ENCODE measurements around the gene HASPIN.

HASPIN gene

DNA sequence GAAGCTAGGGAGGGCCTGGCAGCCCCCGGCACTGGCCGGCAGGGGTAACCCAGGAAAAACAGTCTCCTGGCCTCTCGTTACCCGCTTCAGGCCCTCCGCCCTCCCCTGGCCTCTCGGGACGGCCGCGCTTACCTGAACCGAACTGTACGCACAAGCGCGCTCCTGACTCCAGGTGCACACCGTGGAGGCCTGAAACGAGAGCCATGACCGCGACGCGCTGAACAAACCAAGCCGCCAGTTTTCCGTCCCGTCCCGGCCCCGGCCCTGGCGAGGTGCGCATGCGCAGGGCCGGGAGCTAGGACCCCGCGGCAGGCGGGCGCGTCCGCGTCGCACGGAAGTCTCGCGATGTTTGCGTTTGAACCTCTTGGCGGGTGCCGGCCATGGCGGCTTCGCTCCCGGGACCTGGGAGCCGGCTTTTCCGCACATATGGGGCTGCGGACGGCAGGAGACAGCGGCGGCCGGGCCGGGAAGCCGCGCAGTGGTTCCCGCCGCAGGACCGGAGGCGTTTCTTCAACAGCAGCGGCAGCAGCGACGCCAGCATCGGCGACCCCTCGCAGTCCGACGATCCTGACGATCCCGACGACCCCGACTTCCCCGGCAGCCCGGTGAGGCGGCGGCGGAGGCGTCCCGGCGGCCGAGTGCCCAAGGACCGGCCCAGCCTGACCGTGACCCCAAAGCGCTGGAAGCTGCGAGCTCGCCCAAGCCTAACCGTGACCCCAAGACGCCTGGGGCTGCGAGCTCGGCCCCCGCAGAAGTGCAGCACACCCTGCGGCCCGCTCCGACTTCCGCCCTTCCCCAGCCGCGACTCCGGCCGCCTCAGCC lies at the start of gene HASPIN:
TSS of gene HASPIN (plus strand) at position 348 of the 822 bp plus-strand sequence. CDS start at position 381, 33 bp downstream.
- peak; percentile 100 for DNase-seq (ENCODE audit: low spot score)

DNA sequence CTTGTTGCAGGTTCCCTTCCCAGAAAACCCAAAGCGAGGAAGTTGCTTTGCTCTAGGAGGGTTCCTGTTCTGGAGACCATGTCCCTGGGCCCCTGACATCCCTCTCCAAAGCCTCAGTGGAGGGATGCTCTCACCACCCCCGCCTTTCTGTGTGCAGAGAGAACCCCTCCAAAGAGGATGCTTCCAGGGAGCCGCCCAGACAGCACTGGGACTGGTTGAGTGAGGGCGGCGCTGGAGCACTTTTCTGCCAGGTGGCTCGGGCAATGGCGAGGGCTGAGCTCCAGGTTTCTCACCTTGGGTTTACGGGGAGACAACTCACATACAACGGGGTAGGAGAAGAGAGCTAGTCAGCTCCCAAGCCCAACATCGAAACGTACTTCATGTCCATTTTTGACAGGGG lies 47.8 kb upstream of the HASPIN start:
- no peak for DNase-seq (ENCODE audit: low spot score)

DNA sequence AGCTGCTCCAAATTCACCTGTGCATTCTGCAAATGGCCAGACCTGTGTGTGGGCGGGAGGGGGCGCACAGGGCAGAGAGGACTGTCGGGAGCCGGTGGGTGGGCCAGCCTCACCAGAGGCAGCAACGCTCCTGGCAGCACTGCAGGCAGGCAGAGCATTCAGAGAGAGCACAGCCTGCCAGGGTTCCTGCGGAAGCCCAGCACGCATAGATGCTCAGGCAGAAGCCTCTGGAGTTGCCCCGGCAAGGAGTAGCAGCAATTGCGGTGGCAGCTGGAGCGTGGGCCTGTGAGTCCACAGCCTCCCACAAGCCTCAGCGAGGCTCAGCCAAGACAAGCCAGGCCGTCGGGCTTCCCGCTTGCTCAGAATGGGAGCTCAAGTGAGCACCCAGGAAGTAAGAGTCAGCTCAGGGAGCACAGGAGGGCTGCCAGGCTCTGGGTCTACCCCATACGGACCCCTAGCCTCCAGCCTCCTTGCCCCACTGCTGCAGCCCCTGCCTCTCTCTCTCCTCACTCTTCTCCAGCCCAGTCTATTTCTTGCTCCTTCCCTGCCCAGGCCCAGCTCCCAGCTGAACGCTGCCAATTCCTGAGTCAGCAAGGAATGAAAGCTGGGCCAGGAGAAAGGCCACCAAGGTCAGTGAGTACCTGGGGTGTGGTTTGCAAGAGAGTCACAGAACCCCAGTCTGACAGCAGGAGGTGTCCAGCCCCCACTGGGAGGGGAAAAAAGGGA lies 45.4 kb upstream of the HASPIN start:
- DNase-seq (ENCODE audit: low spot score): peak; percentile 31

GRCh38 chr17:3678821-3679530 lies 44.7 kb upstream of the HASPIN start:
- no peak for DNase-seq (ENCODE audit: low spot score)

DNA sequence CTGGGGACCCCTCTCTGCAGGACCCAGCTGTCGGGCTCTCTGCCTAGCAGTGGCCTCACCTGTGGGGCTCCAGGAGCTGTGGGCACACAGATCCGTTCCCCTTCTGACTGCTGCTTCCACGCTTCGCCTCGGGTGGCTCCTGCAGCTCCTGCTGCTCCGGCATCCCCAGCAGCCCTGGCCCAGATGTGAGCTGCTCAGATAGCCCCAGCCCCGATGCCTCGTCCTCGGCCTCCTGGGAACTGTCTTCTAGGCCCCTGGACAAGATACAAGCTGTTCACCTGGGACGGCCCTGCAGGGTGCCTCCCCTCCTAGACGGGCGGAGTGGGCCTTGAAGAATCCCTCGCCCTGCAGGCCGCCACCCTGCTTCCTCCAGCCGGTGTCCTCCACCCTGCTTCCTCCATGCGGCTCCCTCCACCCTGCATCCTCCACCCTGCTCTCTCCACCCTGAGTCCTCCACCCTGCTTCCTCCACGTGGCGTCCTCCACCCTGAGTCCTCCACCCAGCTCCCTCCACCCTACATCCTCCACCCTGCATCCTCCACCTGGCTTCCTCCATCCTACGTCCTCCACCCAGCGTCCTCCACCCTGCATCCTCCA lies 44.1 kb upstream of the HASPIN start:
- DNase-seq (ENCODE audit: low spot score): no peak

DNA sequence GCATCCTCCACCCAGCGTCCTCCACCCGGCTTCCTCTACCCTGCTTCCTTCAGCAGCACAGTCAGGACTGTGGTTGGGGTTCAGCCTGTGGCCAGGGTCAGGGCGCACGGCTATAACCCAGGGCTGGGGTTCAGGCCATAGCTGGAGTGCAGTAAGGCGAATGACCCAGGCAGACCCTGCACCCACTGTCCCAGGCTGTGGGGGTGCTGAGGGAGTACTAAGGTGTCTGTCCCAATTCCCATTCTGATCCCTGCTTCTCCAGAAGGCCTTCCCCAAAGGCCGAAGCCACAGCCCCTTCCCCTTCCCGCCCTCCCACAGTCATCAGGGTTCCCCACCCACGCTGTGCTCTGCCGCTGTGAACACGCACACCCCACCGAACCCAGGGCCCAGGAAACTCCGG lies 42.6 kb upstream of the HASPIN start:
- DNase-seq (ENCODE audit: low spot score): no peak

DNA sequence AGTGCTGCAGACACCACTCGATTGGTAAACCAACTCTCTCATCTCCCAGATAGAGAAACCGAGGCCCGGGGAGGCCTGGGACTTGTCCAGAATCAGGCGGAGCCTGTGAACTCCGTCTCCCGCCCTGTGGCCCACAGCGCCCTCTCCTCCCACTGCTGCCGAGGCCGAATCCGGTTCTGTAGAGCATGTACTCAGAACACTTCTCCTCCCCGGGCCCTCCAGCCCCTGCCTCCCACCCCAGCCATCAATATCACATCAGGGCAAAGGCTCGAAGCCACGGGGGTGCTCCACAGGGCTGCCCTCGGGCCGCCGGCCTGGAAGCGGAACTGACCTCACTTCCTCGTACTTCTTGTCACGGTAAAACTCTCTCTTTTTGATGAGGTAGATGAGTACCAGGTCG lies 42.1 kb upstream of the HASPIN start:
- no peak for DNase-seq (ENCODE audit: low spot score)

GRCh38 chr17:3682033-3682432 lies 41.7 kb upstream of the HASPIN start:
- DNase-seq (ENCODE audit: low spot score): no peak

DNA sequence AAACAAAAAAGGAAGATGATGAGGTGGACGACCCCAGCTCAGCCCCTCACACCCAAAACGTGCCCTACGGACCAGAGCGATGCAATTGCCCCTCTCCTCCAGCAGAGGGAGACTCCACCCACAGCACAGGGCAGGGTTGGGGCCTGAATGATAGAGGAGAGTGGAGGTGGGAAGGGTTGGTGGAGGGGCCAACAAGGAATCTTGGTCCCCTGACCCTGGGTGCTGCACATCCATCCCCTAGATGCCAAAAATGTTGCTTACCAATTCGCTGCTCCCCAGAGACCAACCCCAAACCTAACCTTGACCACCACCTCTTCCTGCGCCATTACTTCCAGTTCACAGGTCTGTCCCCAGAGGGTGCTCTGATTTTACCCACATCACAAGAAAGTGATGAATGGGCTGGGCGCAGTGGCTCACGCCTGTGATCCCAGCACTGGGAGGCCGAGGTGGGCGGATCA lies 40.6 kb upstream of the HASPIN start:
- DNase-seq (ENCODE audit: low spot score): peak; percentile 84

DNA sequence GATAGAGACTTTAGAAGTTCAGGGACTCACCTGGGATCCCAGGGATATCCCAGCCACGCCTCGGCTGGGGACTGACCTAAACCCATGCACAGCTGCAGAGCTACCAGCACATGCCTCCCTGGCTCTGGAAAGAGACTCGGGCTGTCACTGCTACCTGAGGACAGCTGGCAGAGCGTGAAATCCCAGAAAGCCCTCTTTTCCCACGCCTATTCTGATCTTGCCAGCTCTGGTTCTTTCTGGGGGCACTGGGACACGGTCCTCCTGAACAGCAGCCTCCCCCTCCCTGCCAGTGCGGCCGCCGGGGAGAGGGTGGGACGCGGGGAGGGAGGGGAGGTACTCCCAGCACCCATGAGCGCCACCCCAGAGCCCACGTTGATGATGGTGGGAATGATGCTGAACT lies 38.5 kb upstream of the HASPIN start:
- DNase-seq (ENCODE audit: low spot score): no peak

DNA sequence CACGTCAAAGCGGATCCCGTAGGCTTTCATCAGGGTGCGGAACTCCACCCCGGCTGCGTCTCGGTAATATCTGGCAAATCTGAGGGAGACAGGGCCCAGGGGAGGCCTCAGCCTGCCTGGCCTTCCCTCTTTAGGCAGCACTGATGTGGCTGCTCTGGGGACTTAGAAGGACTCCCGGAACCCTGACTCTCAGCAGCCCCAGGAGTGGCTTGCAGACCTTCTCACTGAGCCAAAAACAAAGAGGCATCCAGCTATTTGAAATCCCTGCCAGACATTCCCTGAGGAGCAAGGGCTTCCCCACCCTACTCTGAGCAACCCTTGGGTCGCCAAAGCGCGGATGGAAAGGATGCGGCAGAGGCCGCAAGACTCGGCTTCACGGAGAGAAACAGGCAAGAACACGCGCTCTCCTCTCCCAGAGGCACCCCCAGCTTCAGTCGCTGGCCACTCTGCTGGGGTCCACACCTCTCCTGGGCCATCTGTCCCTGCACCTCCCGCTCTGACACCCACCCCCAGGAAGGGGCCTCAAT lies 35.6 kb upstream of the HASPIN start:
- peak; percentile 33 for DNase-seq (ENCODE audit: low spot score)

GRCh38 chr17:3688852-3689261 lies 34.8 kb upstream of the HASPIN start:
- no peak for DNase-seq (ENCODE audit: low spot score)

DNA sequence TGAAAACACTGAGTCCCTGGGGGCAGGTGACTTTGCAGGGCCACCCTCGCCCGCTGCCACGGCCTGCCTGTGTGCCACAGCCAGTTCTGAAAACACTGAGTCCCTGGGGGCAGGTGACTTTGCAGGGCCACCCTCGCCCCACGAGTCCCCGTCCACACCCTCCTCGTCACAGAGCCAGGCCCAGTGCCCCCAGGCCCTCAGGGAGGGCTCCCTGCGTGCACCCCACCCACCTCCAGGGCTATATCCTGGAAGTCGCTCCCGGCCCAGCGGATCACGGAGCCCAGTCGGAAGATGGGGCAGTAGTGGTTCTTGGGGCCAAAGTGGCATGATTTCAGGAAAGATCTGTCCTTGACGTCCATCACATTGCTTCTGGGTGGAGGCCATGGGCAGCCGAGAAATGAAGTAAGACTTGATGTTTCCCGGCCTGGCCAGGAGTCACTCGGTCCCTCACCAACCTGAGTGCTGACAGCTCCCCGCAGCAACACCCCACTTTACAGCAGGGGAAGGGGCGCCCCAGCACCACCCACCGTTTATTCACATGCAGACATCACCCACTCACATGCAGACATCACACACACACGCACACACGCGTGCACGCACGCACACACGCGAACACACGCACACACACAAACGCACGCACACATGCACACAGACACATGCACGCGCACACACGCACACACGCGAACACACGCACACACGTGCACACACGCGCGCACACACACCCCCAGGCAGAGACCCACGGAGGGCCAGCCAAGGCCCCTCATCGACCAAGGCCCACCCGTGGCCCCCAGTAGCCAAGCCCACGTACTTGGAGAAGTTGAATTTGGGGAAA lies 34.2 kb upstream of the HASPIN start:
- no peak for DNase-seq (ENCODE audit: low spot score)

- DNase-seq (ENCODE audit: low spot score): no peak
These were observed 33.5 kb upstream of the HASPIN start for GRCh38 chr17:3690094-3690715.

GRCh38 chr17:3691617-3692067 lies 32.1 kb upstream of the HASPIN start:
- no peak for DNase-seq (ENCODE audit: low spot score)

DNA sequence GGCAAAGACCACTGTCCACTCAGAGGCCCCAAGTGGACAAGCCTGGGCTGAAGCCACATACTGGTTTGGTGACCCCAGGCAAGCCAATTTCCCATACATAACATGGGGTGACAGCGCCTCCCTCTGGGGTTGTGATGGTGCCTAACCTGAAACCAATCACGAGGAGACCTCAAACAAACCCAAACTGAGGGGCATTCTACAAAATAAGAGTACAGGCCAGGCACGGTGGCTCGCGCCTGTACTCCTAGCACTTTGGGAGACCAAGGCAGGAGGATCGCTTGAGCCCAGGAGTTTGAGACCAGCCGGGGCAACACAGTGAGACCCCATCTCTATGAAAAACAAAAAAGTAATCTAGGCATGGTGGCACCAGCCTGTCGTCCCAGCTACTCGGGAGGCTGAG lies 31.4 kb upstream of the HASPIN start:
- no peak for DNase-seq (ENCODE audit: low spot score)

DNA sequence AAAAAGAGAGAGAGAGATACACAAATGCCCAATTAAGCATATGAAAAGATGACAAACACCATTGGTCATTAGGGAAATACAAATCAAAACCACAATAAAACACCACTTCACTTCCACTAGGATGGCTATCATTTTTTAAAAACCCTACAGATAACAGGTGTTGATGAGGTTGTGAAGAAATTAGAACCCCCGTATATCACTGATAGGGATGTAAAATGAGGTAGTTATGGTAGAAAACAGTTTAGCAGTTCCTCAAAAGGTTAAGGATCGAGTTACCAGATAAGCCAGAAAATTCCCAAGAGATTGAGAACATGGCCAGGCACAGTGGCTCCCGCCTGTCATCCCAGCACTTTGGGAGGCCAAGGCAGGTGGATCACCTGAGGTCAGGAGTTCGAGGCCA lies 30.6 kb upstream of the HASPIN start:
- no peak for DNase-seq (ENCODE audit: low spot score)

DNA sequence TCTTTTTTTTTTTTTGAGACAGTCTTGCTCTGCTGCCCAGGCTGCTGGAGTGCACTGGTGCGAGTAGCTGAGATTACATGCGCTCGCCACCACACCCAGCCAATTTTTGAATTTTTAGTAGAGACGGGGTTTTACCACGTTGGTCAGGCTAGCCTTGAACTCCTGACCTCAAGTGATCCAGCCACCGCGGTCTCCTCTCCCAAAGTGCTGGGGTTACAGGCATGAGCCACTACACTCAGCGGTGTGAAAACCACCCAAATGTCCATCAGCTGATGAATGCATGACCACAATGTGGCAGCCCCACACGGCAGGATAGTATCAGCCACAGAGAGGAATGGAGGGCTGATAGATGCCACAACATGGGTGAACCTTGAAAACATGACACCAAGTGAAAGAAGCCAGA lies 29.9 kb upstream of the HASPIN start:
- DNase-seq (ENCODE audit: low spot score): no peak

- peak; percentile 45 for DNase-seq (ENCODE audit: low spot score)
These were observed 28.5 kb upstream of the HASPIN start for GRCh38 chr17:3695129-3695722.

Measured in GM03348 (cell line).